GM10266 (cell line): Measurements from ENCODE around the gene SLC6A19.

ENCODE experiments used
- DNase-seq: peaks from one replicate; pipeline ENCODE4 v3.0.0; 2012; ENCODE audit errors: extremely low spot score
- CTCF ChIP-seq: IDR thresholded peaks from 2 replicates; pipeline ENCODE4 v1.5.1; 2012; ENCODE audit warnings: mild to moderate bottlenecking, low read depth; ENCODE audit not compliant: control insufficient read depth, insufficient read depth; ENCODE audit errors: missing control alignments

SLC6A19 gene

GRCh38 chr5:1162276-1162675, 39.1 kb upstream of the SLC6A19 start:
- TF ChIP-seq CTCF: no peak
- no peak for DNase-seq

GRCh38 chr5:1162751-1163150, 38.6 kb upstream of the SLC6A19 start:
- TF ChIP-seq CTCF: no peak
- DNase-seq: no peak

GRCh38 chr5:1163366-1163765, 38.0 kb upstream of the SLC6A19 start:
- no peak for DNase-seq
- TF ChIP-seq CTCF: no peak

- no peak for DNase-seq
- no peak for TF ChIP-seq CTCF
These were observed 37.5 kb upstream of the SLC6A19 start for GRCh38 chr5:1163879-1164278.

GRCh38 chr5:1164696-1165630, 36.4 kb upstream of the SLC6A19 start:
- no peak for DNase-seq
- TF ChIP-seq CTCF: no peak

- no peak for TF ChIP-seq CTCF
- no peak for DNase-seq
These were observed 35.5 kb upstream of the SLC6A19 start for GRCh38 chr5:1165864-1166263.

- no peak for DNase-seq
- no peak for TF ChIP-seq CTCF
These were observed 35.0 kb upstream of the SLC6A19 start for GRCh38 chr5:1166370-1166769.
